PFSK-1 (cell line): ENCODE data around the gene CERCAM.

ENCODE experiments used
- FOXP2 ChIP-seq: optimal IDR thresholded peaks from 2 replicates; pipeline ENCODE3; 2011; ENCODE audit warnings: borderline replicate concordance, control low read depth, inconsistent platforms; ENCODE audit not compliant: insufficient read depth; ENCODE audit errors: extremely low read length, extremely low read depth
- POLR2AphosphoS5 ChIP-seq: IDR thresholded peaks from 2 replicates; pipeline ENCODE4 v1.6.1; 2012; ENCODE audit warnings: low read depth, mild to moderate bottlenecking, control low read depth, low read length, moderate library complexity
- SIN3A ChIP-seq: IDR thresholded peaks from 2 replicates; pipeline ENCODE4 v1.6.1; 2012; ENCODE audit warnings: mild to moderate bottlenecking, low read length, moderate library complexity, borderline replicate concordance; ENCODE audit not compliant: insufficient read depth
- TAF1 ChIP-seq: IDR thresholded peaks from 2 replicates; pipeline ENCODE4 v1.6.1; 2012; ENCODE audit warnings: low read length, control low read depth, borderline replicate concordance; ENCODE audit not compliant: insufficient read depth
- TF ChIP-seq, protein P1 (sequence below), 2 experiments: IDR thresholded peaks; 2 replicates each; pipeline versions ENCODE4 v1.6.1 to v1.8.0; 2011 to 2012; ENCODE audit warnings: low read depth in 2 of 2, low read length in 2 of 2, control low read depth in 1 of 2, inconsistent platforms in 1 of 2, mild to moderate bottlenecking in 1 of 2, moderate library complexity in 1 of 2; ENCODE audit not compliant: insufficient read depth in 1 of 2

The CERCAM gene

DNA sequence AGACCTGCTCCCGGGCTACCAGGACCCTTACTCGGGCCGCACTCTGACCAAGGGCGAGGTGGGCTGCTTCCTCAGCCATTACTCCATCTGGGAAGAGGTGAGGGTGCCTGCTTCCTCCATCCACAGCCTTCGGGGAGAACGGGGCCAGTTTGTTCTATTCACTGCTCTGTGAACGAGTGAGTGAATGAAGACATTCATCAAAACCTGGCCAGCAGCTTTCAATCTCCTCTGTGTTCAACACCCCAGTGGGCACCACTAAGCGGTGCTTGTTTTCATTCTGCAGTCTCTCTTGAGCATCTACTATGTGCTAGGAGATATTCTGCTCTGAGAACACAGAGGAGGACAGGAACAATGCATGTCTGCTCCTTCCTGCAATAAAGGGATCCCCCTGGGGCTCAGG is 10.6 kb downstream of the CERCAM start:
- TF ChIP-seq TAF1 (no peak), POLR2AphosphoS5 (no peak), SIN3A (no peak), FOXP2 (no peak)
- TF ChIP-seq, protein P1, sequence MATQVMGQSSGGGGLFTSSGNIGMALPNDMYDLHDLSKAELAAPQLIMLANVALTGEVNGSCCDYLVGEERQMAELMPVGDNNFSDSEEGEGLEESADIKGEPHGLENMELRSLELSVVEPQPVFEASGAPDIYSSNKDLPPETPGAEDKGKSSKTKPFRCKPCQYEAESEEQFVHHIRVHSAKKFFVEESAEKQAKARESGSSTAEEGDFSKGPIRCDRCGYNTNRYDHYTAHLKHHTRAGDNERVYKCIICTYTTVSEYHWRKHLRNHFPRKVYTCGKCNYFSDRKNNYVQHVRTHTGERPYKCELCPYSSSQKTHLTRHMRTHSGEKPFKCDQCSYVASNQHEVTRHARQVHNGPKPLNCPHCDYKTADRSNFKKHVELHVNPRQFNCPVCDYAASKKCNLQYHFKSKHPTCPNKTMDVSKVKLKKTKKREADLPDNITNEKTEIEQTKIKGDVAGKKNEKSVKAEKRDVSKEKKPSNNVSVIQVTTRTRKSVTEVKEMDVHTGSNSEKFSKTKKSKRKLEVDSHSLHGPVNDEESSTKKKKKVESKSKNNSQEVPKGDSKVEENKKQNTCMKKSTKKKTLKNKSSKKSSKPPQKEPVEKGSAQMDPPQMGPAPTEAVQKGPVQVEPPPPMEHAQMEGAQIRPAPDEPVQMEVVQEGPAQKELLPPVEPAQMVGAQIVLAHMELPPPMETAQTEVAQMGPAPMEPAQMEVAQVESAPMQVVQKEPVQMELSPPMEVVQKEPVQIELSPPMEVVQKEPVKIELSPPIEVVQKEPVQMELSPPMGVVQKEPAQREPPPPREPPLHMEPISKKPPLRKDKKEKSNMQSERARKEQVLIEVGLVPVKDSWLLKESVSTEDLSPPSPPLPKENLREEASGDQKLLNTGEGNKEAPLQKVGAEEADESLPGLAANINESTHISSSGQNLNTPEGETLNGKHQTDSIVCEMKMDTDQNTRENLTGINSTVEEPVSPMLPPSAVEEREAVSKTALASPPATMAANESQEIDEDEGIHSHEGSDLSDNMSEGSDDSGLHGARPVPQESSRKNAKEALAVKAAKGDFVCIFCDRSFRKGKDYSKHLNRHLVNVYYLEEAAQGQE (IDR thresholded peaks at IDR 0.05; ENCODE audit: insufficient read depth in 1 of 2, low read depth in 2 of 2, low read length in 2 of 2), result no peak

DNA sequence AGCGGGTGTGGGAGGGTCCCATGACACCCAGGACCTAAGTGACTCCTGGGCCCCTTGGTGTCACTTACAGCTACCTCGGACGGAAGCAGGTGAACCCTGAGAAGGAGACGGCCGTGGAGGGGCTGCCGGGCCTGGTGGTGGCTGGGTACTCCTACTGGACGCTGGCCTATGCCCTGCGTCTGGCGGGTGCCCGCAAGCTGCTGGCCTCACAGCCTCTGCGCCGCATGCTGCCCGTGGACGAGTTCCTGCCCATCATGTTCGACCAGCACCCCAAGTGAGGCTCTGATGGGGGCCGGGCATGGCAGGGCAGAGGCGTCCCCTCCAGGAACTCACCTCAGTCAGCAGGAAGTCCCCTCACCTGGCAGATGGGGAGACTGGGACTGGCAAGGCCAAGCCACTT is 13.7 kb downstream of the CERCAM start:
- TF ChIP-seq POLR2AphosphoS5 (no peak), FOXP2 (no peak), TAF1 (no peak), SIN3A (no peak)
- TF ChIP-seq, protein P1 (IDR thresholded peaks at IDR 0.05; ENCODE audit: insufficient read depth in 1 of 2, low read depth in 2 of 2, low read length in 2 of 2), result no peak

DNA sequence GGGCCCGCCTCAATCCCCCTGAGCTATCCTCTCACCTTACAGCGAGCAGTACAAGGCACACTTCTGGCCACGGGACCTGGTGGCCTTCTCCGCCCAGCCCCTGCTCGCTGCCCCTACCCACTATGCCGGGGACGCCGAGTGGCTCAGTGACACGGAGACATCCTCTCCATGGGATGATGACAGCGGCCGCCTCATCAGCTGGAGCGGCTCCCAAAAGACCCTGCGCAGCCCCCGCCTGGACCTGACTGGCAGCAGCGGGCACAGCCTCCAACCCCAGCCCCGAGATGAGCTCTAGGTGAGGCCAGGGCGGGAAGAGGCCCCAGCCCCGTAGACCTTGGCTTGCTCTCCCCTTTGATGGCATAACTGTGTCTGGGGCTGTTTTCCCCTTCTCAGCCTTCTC is 15.0 kb downstream of the CERCAM start:
- TF ChIP-seq FOXP2, result no peak

DNA sequence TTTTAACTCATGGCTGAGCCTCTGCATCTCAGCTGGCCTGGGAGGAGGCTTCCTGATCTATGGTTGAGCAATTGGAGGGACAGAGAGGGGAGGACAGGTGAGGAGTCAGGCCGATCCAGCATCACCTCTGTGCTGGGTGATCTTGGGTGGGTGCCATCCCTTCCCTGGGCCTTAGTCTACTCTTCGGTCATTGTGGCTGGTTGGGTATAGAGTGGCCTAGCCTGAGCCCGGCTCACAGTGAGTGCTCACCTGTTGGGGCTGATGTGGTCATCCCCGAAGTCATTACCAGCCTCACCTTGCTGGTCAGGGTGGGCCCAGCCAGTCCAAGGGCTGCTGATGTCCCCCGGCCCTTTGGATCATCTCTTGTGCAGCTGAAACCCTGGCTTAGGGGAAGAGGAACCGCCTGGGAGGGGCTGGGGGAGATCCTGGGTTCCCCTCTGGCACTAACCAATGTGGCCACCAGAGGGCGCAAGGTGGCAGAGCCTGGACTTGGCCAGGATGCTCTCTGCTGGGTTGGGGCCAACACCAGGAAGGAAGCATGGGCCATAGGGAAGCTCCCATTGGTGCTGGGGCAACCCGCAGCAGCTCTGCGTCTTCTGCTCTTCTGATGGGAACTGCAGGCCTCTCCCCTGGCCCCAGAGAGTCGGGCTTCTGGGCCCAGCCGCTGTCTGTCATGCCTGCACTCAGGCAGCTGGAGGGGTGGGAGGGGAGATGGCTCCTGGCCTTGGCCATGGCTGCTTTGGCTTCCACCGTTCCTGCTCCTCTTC is 17.9 kb downstream of the CERCAM start:
- TF ChIP-seq TAF1, result no peak
- peak; percentile 44 for TF ChIP-seq FOXP2

DNA sequence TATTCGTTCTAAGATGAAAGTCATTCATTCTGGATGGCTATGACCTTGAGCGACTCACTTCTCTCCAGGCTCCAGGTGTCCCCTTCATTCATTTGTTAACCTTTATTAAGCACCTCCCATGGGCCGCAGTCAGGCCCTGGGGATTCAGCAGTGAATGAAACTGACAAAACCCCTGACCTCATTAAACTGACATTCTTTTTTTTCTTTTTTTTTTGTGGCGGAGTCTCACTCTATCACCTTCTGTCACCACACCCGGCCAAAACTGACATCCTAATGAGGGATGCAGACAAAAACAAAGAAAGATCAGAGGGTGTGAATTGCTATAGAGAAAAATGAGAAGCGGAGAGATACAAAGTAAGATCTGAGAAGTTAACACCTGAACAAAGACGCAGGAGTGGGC is 18.6 kb downstream of the CERCAM start:
- TF ChIP-seq FOXP2, result no peak

DNA sequence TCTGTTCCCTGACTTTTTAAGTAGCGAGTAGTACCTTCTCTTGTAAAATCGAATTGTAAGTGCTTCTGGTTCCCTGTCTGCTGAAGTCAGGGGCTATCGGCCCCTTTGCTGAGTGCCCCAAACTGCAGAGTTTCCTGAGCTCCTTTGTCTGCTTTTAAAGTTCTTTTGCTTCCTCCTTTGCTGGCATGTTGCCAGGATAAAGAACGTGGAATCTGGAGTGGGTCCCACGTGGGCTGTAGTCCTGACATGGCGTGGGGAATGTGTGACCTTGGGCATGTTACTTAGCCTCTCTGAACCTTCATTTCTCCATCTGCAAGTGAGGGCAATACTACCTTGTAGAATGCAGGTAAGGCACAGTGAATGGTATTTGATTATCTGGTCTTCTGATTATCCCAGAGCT is 21.5 kb downstream of the CERCAM start:
- no peak for TF ChIP-seq FOXP2
- TF ChIP-seq, protein P1 (IDR thresholded peaks at IDR 0.05; ENCODE audit: insufficient read depth in 1 of 2, low read depth in 2 of 2, low read length in 2 of 2), result no peak
- TF ChIP-seq TAF1, result no peak
- TF ChIP-seq POLR2AphosphoS5, result no peak
- TF ChIP-seq SIN3A, result no peak

DNA sequence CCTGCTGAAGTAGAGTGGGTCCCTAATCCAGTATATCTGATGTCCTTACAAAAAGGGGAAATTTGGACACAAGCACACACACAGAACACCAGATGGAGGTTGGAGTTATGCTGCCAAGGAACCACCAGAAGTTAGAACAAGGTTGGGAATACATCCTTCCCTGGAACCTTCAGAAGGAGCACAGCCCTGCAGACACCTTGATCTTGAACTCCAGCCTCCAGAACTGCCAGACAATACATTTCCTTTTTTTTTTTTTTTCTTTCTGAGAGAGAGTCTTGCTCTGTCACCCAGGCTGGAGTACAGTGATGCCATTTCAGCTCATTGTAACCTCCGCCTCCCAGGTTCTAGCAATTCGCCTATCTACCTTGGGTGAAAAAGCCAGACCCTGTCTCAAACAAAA is 28.1 kb downstream of the CERCAM start:
- no peak for TF ChIP-seq FOXP2
- no peak for TF ChIP-seq POLR2AphosphoS5
- TF ChIP-seq, protein P1 (IDR thresholded peaks at IDR 0.05; ENCODE audit: insufficient read depth in 1 of 2, low read depth in 2 of 2, low read length in 2 of 2), result no peak
- TF ChIP-seq TAF1, result no peak
- no peak for TF ChIP-seq SIN3A
